IMR-90 (cell line): ENCODE measurements around the gene INTS3. TPM values are rescaled to one million over a fixed set of nuclear protein-coding genes. Genes with fewer than 3 reads are reported as not detected.

Experiments
- ATAC-seq: fragments of 200-7000 bp; cut with Tn5 transposase; 2 replicates; pipeline ENCODE4 v1.9.1; 2020; ENCODE audit warnings: low read depth, mild to moderate bottlenecking, moderate library complexity
- BruUV-seq: library from RNA; stranded (reverse); fragments of 400-500 nt; replicated peaks from 2 replicates; lab custom pipeline; 2021; lab: Mats Ljungman, UMichigan
- CTCF ChIA-PET: fragments of 300-600 bp; formaldehyde crosslinking; extraction: SDS; loops from one replicate; lab custom pipeline; 2021; ENCODE audit warnings: antibody characterized with exemption; lab: Yijun Ruan, JAX
- POLR2A ChIA-PET: fragments of 300-600 bp; sonication (Branson Sonifier 250); formaldehyde crosslinking; loops from one replicate; lab custom pipeline; 2022; ENCODE audit warnings: antibody characterized with exemption; ENCODE audit not compliant: unreplicated experiment; lab: Charles Lee
- DNase-seq: peaks from one replicate; pipeline ENCODE4 v3.0.0; 2013
- H2AFZ ChIP-seq: replicated peaks from 2 replicates; pipeline ENCODE3; 2013; ENCODE audit warnings: low read length, mild to moderate bottlenecking; ENCODE audit not compliant: poor library complexity
- H2AK5ac ChIP-seq: 2 replicates; pipeline ENCODE4 v1.6.1; 2013; ENCODE audit warnings: low read depth, low read length, inconsistent platforms
- H2AK9ac ChIP-seq: replicated peaks from 2 replicates; pipeline ENCODE3; 2013; ENCODE audit warnings: mild to moderate bottlenecking, low read depth, low read length, moderate library complexity; ENCODE audit not compliant: poor library complexity
- H2BK120ac ChIP-seq: 2 replicates; pipeline ENCODE4 v1.6.1; 2013; ENCODE audit warnings: low read depth, low read length, inconsistent platforms
- H2BK15ac ChIP-seq: 3 replicates; pipeline ENCODE4 v1.6.1; 2013; ENCODE audit warnings: low read depth, low read length, inconsistent platforms
- H2BK20ac ChIP-seq: 2 replicates; pipeline ENCODE4 v1.6.1; 2013; ENCODE audit warnings: low read depth, mild to moderate bottlenecking, inconsistent platforms, low read length, moderate library complexity
- H2BK5ac ChIP-seq: 2 replicates; pipeline ENCODE4 v1.6.1; 2013; ENCODE audit warnings: mild to moderate bottlenecking, low read depth, low read length, inconsistent platforms; ENCODE audit not compliant: poor library complexity, severe bottlenecking
- H3K14ac ChIP-seq: replicated peaks from 2 replicates; pipeline ENCODE4 v1.6.1; 2013; ENCODE audit warnings: low read depth, low read length, inconsistent platforms
- H3K18ac ChIP-seq: 2 replicates; pipeline ENCODE4 v1.6.1; 2013; ENCODE audit warnings: low read depth, low read length, control low read depth
- H3K23ac ChIP-seq: 2 replicates; pipeline ENCODE4 v1.6.1; 2013; ENCODE audit warnings: low read depth, low read length, inconsistent platforms
- H3K27ac ChIP-seq: 2 replicates; pipeline ENCODE4 v1.5.1; 2013; ENCODE audit warnings: mild to moderate bottlenecking, control low read depth, low read length; ENCODE audit not compliant: insufficient read depth
- H3K27me3 ChIP-seq: 2 replicates; pipeline ENCODE4 v1.6.1; 2013; ENCODE audit warnings: low read length; ENCODE audit not compliant: control insufficient read depth, insufficient read depth
- H3K36me3 ChIP-seq: 2 replicates; pipeline ENCODE4 v1.6.1; 2013; ENCODE audit warnings: low read length, mixed read lengths; ENCODE audit not compliant: control insufficient read depth, insufficient read depth
- H3K4ac ChIP-seq: 2 replicates; pipeline ENCODE4 v1.6.1; 2013; ENCODE audit warnings: low read depth, low read length, inconsistent platforms
- H3K4me1 ChIP-seq: 2 replicates; pipeline ENCODE4 v1.6.1; 2013; ENCODE audit warnings: low read length, mixed read lengths; ENCODE audit not compliant: control insufficient read depth, insufficient read depth
- H3K4me2 ChIP-seq: 2 replicates; pipeline ENCODE4 v1.6.1; 2013; ENCODE audit warnings: low read depth, mild to moderate bottlenecking, control low read depth, low read length, moderate library complexity
- H3K4me3 ChIP-seq: 2 replicates; pipeline ENCODE4 v1.5.1; 2013; ENCODE audit warnings: low read depth, mild to moderate bottlenecking, control low read depth, low read length, moderate library complexity; ENCODE audit not compliant: insufficient read depth
- H3K56ac ChIP-seq: 2 replicates; pipeline ENCODE4 v1.6.1; 2013; ENCODE audit warnings: low read length, inconsistent platforms; ENCODE audit not compliant: insufficient read depth; ENCODE audit errors: extremely low read depth
- H3K79me1 ChIP-seq, 2 experiments: 2 replicates each; pipeline ENCODE4 v1.6.1; 2013; ENCODE audit warnings: low read length in 2 of 2, inconsistent platforms in 1 of 2, low read depth in 1 of 2
- H3K9ac ChIP-seq: 2 replicates; pipeline ENCODE4 v1.6.1; 2013; ENCODE audit warnings: low read depth, low read length, control low read depth
- H3K9me1 ChIP-seq: 2 replicates; pipeline ENCODE4 v1.6.1; 2013; ENCODE audit warnings: low read length, inconsistent platforms; ENCODE audit not compliant: insufficient read depth
- H3K9me3 ChIP-seq: 2 replicates; pipeline ENCODE4 v1.6.1; 2013; ENCODE audit warnings: low read length; ENCODE audit not compliant: control insufficient read depth, insufficient read depth
- H4K20me1 ChIP-seq: 2 replicates; pipeline ENCODE4 v1.6.1; 2013; ENCODE audit warnings: low read length, inconsistent platforms; ENCODE audit not compliant: insufficient read depth
- H4K5ac ChIP-seq: 2 replicates; pipeline ENCODE4 v1.6.1; 2013; ENCODE audit warnings: mild to moderate bottlenecking, low read depth, low read length, control low read depth
- H4K8ac ChIP-seq, 2 experiments: 2 replicates each; pipeline ENCODE4 v1.6.1; 2013; ENCODE audit warnings: low read depth in 2 of 2, low read length in 2 of 2, control low read depth in 1 of 2, inconsistent platforms in 1 of 2
- H4K91ac ChIP-seq: 2 replicates; pipeline ENCODE4 v1.6.1; 2013; ENCODE audit warnings: low read depth, low read length, inconsistent platforms; ENCODE audit not compliant: insufficient read depth
- BHLHE40 ChIP-seq: fragments of 150-350 bp; IDR thresholded peaks from 2 replicates; pipeline ENCODE4 v1.6.1; 2016; ENCODE audit warnings: mild to moderate bottlenecking, low read depth, low read length
- CEBPB ChIP-seq: IDR thresholded peaks from 2 replicates; pipeline ENCODE4 v1.6.1; 2012; ENCODE audit warnings: low read depth, low read length, improper control_type of control experiment
- CHD1 ChIP-seq: IDR thresholded peaks from 2 replicates; pipeline ENCODE4 v1.6.1; 2012; ENCODE audit warnings: low read depth, low read length, improper control_type of control experiment
- CTCF ChIP-seq: conservative IDR thresholded peaks from 2 replicates; pipeline ENCODE4 v1.5.1; 2012; ENCODE audit warnings: mild to moderate bottlenecking, low read depth, low read length, improper control_type of control experiment
- FOS ChIP-seq: fragments of 150-350 bp; IDR thresholded peaks from 2 replicates; pipeline ENCODE4 v1.6.1; 2016; ENCODE audit warnings: low read depth, low read length
- MAFK ChIP-seq: IDR thresholded peaks from 2 replicates; pipeline ENCODE4 v1.6.1; 2012; ENCODE audit warnings: low read depth, low read length, improper control_type of control experiment
- MAZ ChIP-seq: IDR thresholded peaks from 2 replicates; pipeline ENCODE4 v1.6.1; 2012; ENCODE audit warnings: low read depth, mild to moderate bottlenecking, low read length, improper control_type of control experiment, moderate library complexity, borderline replicate concordance
- MXI1 ChIP-seq: IDR thresholded peaks from 2 replicates; pipeline ENCODE4 v1.6.1; 2012; ENCODE audit warnings: low read depth, mild to moderate bottlenecking, low read length, moderate library complexity, borderline replicate concordance
- RAD21 ChIP-seq: IDR thresholded peaks from 2 replicates; pipeline ENCODE4 v1.6.1; 2012; ENCODE audit warnings: low read length, improper control_type of control experiment
- RFX5 ChIP-seq: IDR thresholded peaks from 2 replicates; pipeline ENCODE4 v1.8.0; 2012; ENCODE audit warnings: low read depth, mild to moderate bottlenecking, low read length, moderate library complexity
- USF2 ChIP-seq: fragments of 150-350 bp; IDR thresholded peaks from 2 replicates; pipeline ENCODE4 v1.6.1; 2017; ENCODE audit warnings: mild to moderate bottlenecking, antibody characterized with exemption, low read length, low read depth
- WGBS, 2 experiments: methylation state at CpG; one replicate each; pipeline versions ENCODE4 v1.1.5 to v1.1.7; 2013; ENCODE audit warnings: missing lambda C conversion rate in 2 of 2; ENCODE audit not compliant: insufficient read length in 1 of 2; ENCODE audit errors: extremely low coverage in 2 of 2; 5-methylcytosine and 5-hydroxymethylcytosine counted together
- dilution Hi-C: fragments of 300-500 bp; cut with HindIII; formaldehyde crosslinking; loops from one replicate; pipeline ENCODE4 v1.14.3; 2018; ENCODE audit warnings: low sequenced_read_pairs; ENCODE audit not compliant: unreplicated experiment
- in situ Hi-C: fragments of 300-500 bp; cut with MboI; formaldehyde crosslinking; loops from 3 replicates; pipeline ENCODE4 v1.14.3; 2019; ENCODE audit warnings: low sequenced_read_pairs, inconsistent platforms, mixed read lengths
- intact Hi-C: fragments of 100-400 bp; cut with micrococcal nuclease; formaldehyde crosslinking; loops from 2 replicates; pipeline ENCODE4 v1.10.0; 2022
- polyA plus RNA-seq, 3 experiments: library from polyadenylated mRNA; depleted of rRNA; stranded (reverse); fragments of >200 nt; gene quantifications; 2 replicates each; pipeline ENCODE4 v1.2.3, GENCODE V29; 2012; ENCODE audit warnings: low replicate concordance in 1 of 3
- total RNA-seq: library from RNA; depleted of rRNA; stranded (reverse); fragments of >200 nt; gene quantifications from 2 replicates; pipeline ENCODE4 v1.2.3, GENCODE V29; 2012

Gene INTS3
- total and polyA plus RNA-seq, 2 of the 4 experiments (the other 2 are of a cell fraction): 33.5 to 59.4 TPM

GRCh38 chr1:153795330-153795837, 67.5 kb downstream of the INTS3 start:
- H4K8ac ChIP-seq: no peak overlapping the region
- H3K4me2 ChIP-seq: no peak overlapping the region
- WGBS, 2 experiments: 80% methylated on average over 8 of the region's 18 CpGs; no CpG with 5 or more reads in 1 of the 2 experiments
- no peak for ATAC-seq
- H2BK5ac ChIP-seq: no peak overlapping the region
- no peak overlapping the region for H3K9ac ChIP-seq
- no peak overlapping the region for H2BK15ac ChIP-seq
- in situ Hi-C loops (loop anchor here (5.0 kb wide), 1 partner anchor 152 kb away; the partner anchor contains the start of gene DENND4B), intact Hi-C loops (loop anchor here (10.0 kb wide), 1 partner anchor 129 kb away; the partner anchor contains the start of gene GATAD2B), dilution Hi-C loops (no loop called here)
- no peak overlapping the region for H2BK120ac ChIP-seq
- 0 out of 2 replicates have a peak overlapping the region, but pooled peaks have one; percentile 28 for H2AK5ac ChIP-seq
- no peak overlapping the region for H4K5ac ChIP-seq
- 0 out of 4 replicates have a peak, but pooled peaks cover 0 to 3% of the 10 kb centered on the region in 2 experiments for H3K79me1 ChIP-seq
- peaks cover 5% of the 10 kb centered on the region for H3K9me1 ChIP-seq
- H2BK20ac ChIP-seq: no peak overlapping the region
- no peaks in the 10 kb centered on the region for H3K9me3 ChIP-seq
- no peaks in the 10 kb centered on the region for H4K20me1 ChIP-seq
- no peaks in the 10 kb centered on the region for H3K36me3 ChIP-seq
- BruUV-seq: no TSS peak
- H3K14ac ChIP-seq: no peak overlapping the region
- H3K27me3 ChIP-seq: no peaks in the 10 kb centered on the region
- no peak overlapping the region for H3K23ac ChIP-seq
- no peak overlapping the region for H2AFZ ChIP-seq
- H3K18ac ChIP-seq: no peak overlapping the region
- POLR2A ChIA-PET: no interaction called here
- no peak overlapping the region for H4K91ac ChIP-seq
- H3K56ac ChIP-seq: no peak overlapping the region
- H3K4ac ChIP-seq: peak overlapping the region; percentile 29; the same call in 1 of the 2 replicates
- H2AK9ac ChIP-seq: no peak overlapping the region
- no peak overlapping the region for H3K27ac ChIP-seq
- CTCF ChIA-PET: no interaction called here
- DNase-seq: no peak
- peaks cover 3% of the 10 kb centered on the region for H3K4me1 ChIP-seq
- TF ChIP-seq CTCF: no peak
- no peak for TF ChIP-seq CEBPB
- TF ChIP-seq RFX5: no peak
- no peak for TF ChIP-seq CHD1
- TF ChIP-seq FOS: no peak
- TF ChIP-seq MXI1: no peak
- TF ChIP-seq MAZ: no peak
- no peak for TF ChIP-seq USF2
- TF ChIP-seq MAFK: no peak
- TF ChIP-seq RAD21: no peak
- no peak for TF ChIP-seq BHLHE40
- no peak overlapping the region for H3K4me3 ChIP-seq
